GM13976 (cell line): ENCODE measurements around the gene IL10RB.
"Not testable (repeated sequence)": the region's sequence is repeated elsewhere in the genome, so short reads cannot be mapped to it uniquely, and the experiment has no call there.

Source experiments
- DNase-seq: peaks from one replicate; pipeline ENCODE4 v3.0.0; 2012; ENCODE audit warnings: low spot score
- in situ Hi-C: fragments of 300-500 bp; cut with MboI; formaldehyde crosslinking; loops from one replicate; pipeline ENCODE4 v1.12.0; 2022; ENCODE audit warnings: low sequenced_read_pairs, mixed read lengths, inconsistent platforms; ENCODE audit not compliant: unreplicated experiment
- TF ChIP-seq, protein P1 (sequence below): IDR thresholded peaks from 2 replicates; pipeline ENCODE4 v1.5.1; 2012; ENCODE audit warnings: borderline replicate concordance, mild to moderate bottlenecking; ENCODE audit not compliant: insufficient read depth; ENCODE audit errors: extremely low read depth, missing control alignments, control extremely low read depth

The IL10RB gene

DNA sequence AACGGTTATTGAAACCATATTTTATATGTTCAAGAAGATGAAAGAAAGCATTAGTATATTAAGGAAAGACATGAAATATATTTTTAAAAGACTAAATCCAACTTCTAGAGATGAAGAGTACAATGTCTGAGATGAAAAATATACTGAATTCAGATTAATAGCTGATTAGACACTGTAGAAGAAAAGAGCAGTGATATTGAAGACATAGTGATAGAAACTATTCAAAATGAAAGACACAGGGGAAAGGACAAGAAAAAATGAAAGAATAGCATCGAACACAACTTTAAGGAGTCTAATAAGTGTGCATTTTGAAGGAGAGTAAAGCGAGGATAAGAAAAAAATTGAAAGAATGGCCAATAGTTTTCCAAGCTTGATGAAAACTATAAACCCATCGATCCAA is 47.4 kb downstream of the IL10RB start:
- TF ChIP-seq, protein P1, sequence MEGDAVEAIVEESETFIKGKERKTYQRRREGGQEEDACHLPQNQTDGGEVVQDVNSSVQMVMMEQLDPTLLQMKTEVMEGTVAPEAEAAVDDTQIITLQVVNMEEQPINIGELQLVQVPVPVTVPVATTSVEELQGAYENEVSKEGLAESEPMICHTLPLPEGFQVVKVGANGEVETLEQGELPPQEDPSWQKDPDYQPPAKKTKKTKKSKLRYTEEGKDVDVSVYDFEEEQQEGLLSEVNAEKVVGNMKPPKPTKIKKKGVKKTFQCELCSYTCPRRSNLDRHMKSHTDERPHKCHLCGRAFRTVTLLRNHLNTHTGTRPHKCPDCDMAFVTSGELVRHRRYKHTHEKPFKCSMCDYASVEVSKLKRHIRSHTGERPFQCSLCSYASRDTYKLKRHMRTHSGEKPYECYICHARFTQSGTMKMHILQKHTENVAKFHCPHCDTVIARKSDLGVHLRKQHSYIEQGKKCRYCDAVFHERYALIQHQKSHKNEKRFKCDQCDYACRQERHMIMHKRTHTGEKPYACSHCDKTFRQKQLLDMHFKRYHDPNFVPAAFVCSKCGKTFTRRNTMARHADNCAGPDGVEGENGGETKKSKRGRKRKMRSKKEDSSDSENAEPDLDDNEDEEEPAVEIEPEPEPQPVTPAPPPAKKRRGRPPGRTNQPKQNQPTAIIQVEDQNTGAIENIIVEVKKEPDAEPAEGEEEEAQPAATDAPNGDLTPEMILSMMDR = no peak
- DNase-seq = no peak
- in situ Hi-C loops = no loop called here

DNA sequence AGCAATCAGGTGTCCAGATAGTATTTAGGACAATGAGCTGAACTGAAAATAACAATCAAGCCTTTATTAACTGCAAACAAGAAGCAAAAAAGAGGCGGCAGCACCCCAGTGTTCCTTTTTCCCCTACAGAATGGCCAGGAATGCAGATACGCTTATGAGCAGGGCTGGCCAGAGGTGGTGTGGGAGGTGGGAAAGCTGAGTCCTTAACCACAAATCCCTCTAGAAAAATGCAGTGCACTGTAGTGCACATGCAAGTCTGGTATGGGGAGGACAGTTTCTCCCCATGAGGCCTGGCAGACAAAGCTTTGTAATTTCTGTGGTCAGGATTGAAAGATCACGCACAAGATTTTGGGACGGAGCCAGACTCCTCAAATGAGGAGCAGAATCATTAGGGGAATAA is 47.9 kb downstream of the IL10RB start:
- TF ChIP-seq, protein P1 = no peak
- no peak for DNase-seq
- in situ Hi-C loops = no loop called here

DNA sequence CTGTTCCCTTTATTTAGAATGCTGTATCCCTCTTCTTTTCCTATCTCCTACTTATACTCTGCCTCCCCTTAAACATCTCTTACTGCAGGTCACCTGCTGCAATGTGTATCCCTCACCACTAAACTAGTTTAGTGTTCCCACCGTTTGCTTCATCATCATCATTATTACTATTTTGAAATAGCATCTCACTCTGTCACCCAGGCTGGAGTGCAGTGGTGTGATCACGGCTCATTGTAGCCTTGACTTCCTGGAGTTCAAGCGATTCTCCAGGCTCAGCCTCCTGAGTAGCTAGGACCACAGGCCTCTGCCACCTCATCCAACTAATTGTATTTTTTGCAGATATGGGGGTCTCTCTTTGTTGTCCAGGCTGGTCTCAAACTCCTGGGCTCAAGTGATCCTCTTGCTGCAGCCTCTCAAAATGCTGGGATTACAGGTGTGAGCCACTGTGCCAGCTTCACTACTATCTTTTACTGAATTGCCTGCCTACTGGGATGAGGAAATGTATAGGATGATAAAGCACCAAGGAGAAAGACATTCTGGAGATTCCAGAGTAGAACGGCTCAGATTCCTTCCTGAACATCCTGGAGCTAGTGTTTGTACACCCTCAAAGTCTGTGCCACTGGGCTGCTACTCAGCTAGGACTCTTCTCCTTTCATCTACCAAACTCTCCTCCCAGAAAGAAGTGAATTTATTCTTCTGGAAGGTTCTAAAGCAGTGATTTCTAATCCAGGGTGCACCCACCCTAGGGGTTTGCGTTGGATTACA is 50.0 kb downstream of the IL10RB start:
- TF ChIP-seq, protein P1 = no peak

DNA sequence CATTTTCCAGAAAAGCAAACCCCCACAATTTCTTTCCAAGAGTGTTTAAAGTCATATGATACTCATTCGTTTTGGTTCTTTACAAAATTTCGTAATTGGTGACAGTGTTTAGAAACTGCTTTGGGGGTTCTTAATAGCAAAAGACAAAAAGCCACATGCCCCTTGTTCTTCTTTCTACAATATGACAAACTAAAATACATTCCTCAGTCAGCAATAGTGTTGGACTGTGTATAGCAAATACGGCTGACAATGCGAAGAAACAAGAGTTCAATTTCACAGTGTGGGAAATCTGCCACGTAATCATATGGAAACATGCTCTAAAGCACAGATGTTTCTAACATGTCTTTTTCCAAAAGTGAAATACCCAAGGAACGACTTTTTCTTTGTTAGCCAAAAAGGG is 51.0 kb downstream of the IL10RB start:
- DNase-seq = no peak
- in situ Hi-C loops = no loop called here

More for the DNA sequence above, 50.0 kb downstream of the IL10RB start:
- in situ Hi-C loops = no loop called here
- DNase-seq = no peak

DNA sequence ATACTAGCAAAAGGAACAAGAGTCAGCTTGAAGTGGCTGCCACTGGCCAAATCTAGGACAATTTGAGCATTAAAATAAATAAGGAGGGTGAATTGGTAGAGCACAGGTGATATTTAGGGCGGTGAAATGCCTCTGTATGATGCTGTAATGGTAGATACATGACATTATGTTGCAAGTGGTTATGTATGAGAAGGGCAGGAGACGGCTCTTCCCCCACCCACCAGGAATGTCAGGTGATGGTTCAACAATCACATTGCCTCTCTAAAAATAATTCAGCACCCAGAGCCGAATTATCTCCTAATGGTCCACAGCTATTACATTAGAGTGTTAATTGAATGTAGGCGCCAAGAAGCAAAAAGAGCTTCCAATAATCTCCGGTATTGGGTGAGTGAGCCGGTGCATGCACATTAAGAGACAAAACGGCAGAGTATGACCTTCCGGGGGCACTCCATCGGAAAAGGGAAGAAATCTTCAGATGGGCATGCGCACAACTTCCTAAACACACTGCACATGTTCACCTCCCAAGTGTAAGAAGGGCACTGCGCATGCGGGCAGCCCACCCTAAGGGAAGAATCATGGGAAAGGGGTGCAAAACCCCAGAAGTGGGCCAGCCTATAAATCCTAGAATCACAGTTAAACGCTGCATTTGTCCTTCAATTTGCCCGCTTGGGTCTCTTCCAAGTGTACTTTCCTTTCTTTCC is 51.8 kb downstream of the IL10RB start:
- DNase-seq = no peak
- TF ChIP-seq, protein P1 = no peak
- in situ Hi-C loops = no loop called here

More for the DNA sequence above, 51.0 kb downstream of the IL10RB start:
- TF ChIP-seq, protein P1 = no peak

DNA sequence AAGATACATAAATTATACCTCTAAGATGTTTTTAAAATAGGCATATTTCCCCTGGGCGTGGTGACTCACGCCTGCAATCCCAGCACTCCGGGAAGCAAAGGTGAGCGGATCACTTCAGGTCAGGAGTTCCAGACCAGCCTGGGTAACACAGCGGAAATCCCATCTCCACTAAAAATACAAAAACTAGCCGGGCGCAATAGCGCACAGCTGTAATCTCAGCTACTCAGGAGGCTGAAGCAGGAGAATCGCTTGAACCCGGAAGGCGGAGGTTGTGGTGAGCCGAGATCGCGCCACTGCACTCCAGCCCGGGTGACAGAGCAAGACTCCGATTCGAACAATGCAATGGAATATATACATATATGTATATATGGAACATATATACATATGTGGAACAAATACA is 54.8 kb downstream of the IL10RB start:
- in situ Hi-C loops, DNase-seq: not testable (repeated sequence)

DNA sequence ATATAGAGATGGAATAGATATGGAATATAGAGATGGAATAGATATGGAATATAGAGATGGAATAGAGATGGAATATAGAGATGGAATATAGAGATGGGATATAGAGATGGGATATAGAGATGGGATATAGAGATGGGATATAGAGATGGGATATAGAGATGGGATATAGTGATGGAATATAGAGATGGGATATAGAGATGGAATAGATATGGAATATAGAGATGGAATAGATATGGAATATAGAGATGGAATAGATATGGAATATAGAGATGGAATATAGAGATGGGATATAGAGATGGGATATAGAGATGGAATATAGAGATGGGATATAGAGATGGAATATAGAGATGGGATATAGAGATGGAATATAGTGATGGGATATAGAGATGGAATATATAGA is 57.4 kb downstream of the IL10RB start:
- in situ Hi-C loops, DNase-seq: not testable (repeated sequence)
